ENCODE measurements around the gene SVOP.

SVOP gene

DNA sequence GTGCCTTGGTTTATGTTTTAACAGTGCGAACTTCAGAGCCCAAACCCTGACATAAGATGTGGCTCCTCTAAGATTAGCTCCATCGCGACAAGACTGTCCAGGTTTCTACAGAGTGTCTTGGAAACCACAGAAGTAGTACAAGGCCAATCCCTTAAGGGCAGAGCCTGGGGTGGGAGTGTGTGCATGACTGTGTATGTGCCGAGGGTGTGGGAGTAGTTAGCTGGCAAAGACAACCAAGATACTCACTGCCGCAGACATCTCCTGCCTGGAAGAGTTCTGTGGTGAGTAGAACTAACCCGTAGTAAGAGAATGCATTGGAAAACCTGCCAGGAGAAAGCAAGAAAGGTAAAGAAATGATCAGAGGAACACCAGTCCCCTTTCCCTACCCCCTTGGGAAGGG is 86.9 kb downstream of the SVOP start:
- no peaks in the 10 kb centered on the region for H3K4me1 ChIP-seq (ENCODE audit: control insufficient read depth in 1 of 2, insufficient read depth in 1 of 2, low read depth in 1 of 2, low read length in 1 of 2)
- no peak for TF ChIP-seq CTCF (IDR thresholded peaks at IDR 0.05)
- H3K36me3 ChIP-seq = no peaks in the 10 kb centered on the region
- H3K9me3 ChIP-seq = no peaks in the 10 kb centered on the region
- no peak overlapping the region for H3K27ac ChIP-seq
- no peaks in the 10 kb centered on the region for H3K27me3 ChIP-seq
- no peak overlapping the region for H3K4me3 ChIP-seq (ENCODE audit: low read depth in 1 of 2, low read length in 1 of 2)

DNA sequence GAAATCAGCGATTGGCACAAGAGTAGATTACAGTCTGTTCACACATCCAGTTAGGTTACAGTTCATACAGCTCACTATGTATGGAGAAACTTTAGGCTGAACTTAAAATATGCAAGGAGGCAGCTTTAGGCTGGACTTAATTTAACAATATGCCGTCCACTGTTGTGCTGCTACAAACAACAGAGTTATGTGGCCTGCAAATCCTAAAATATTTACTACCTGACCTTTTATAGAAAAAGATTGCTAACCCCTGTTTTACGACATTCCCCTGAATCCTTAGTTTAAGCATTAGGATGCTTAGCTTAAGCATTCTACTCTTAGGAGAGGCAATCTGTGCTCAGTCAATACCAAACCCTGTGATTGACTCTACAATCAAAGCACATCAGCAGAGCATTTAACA is 90.1 kb downstream of the SVOP start:
- H3K27me3 ChIP-seq = no peaks in the 10 kb centered on the region
- H3K36me3 ChIP-seq = no peaks in the 10 kb centered on the region
- H3K4me1 ChIP-seq (ENCODE audit: control insufficient read depth in 1 of 2, insufficient read depth in 1 of 2, low read depth in 1 of 2, low read length in 1 of 2) = no peaks in the 10 kb centered on the region
- TF ChIP-seq CTCF (IDR thresholded peaks at IDR 0.05) = no peak
- no peak overlapping the region for H3K4me3 ChIP-seq (ENCODE audit: low read depth in 1 of 2, low read length in 1 of 2)
- no peak overlapping the region for H3K27ac ChIP-seq
- no peaks in the 10 kb centered on the region for H3K9me3 ChIP-seq

GRCh38 chr12:108930155-108930554 is 90.7 kb downstream of the SVOP start:
- H3K9me3 ChIP-seq = no peaks in the 10 kb centered on the region
- H3K4me1 ChIP-seq (ENCODE audit: control insufficient read depth in 1 of 2, insufficient read depth in 1 of 2, low read depth in 1 of 2, low read length in 1 of 2) = no peaks in the 10 kb centered on the region
- TF ChIP-seq CTCF (IDR thresholded peaks at IDR 0.05) = no peak
- H3K4me3 ChIP-seq (ENCODE audit: low read depth in 1 of 2, low read length in 1 of 2) = no peak overlapping the region
- no peaks in the 10 kb centered on the region for H3K27me3 ChIP-seq
- no peak overlapping the region for H3K27ac ChIP-seq
- no peaks in the 10 kb centered on the region for H3K36me3 ChIP-seq

GRCh38 chr12:108928695-108929094 is 92.2 kb downstream of the SVOP start:
- no peak overlapping the region for H3K27ac ChIP-seq
- H3K36me3 ChIP-seq = no peaks in the 10 kb centered on the region
- no peaks in the 10 kb centered on the region for H3K9me3 ChIP-seq
- no peaks in the 10 kb centered on the region for H3K27me3 ChIP-seq
- H3K4me1 ChIP-seq (ENCODE audit: control insufficient read depth in 1 of 2, insufficient read depth in 1 of 2, low read depth in 1 of 2, low read length in 1 of 2) = no peaks in the 10 kb centered on the region
- H3K4me3 ChIP-seq (ENCODE audit: low read depth in 1 of 2, low read length in 1 of 2) = no peak overlapping the region
- TF ChIP-seq CTCF (IDR thresholded peaks at IDR 0.05) = no peak

GRCh38 chr12:108922918-108923317 is 98.0 kb downstream of the SVOP start:
- Histone ChIP-seq H3K4me3 (ENCODE audit: low read depth in 1 of 2, low read length in 1 of 2) (no peak overlapping the region), H3K27ac (no peak overlapping the region), H3K4me1 (ENCODE audit: control insufficient read depth in 1 of 2, insufficient read depth in 1 of 2, low read depth in 1 of 2, low read length in 1 of 2) (no peaks in the 10 kb centered on the region), H3K36me3 (no peaks in the 10 kb centered on the region), H3K9me3 (no peaks in the 10 kb centered on the region), H3K27me3 (no peaks in the 10 kb centered on the region)
- no peak for TF ChIP-seq CTCF (IDR thresholded peaks at IDR 0.05)

DNA sequence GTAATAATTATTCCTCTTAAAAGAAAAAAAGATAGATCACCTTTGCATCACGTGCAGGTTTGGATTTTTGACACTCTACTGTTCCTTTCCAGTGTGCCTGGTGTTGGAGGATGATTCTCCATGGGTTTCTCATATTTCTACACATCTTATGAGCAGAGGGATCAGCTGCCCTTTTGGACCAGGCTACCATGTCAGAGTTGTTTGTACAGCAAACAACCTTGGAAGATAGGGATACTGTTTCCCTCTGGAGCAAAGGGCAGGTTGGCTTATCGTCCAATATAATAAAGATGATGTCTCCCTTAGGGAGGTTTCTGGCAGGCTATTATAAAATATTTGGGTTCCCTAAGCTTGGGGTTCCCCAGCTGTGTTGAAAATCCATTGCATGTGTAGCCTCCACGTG is 98.9 kb downstream of the SVOP start:
- Histone ChIP-seq H3K27ac (no peak overlapping the region), H3K4me1 (ENCODE audit: control insufficient read depth in 1 of 2, insufficient read depth in 1 of 2, low read depth in 1 of 2, low read length in 1 of 2) (no peaks in the 10 kb centered on the region), H3K36me3 (no peaks in the 10 kb centered on the region), H3K27me3 (no peaks in the 10 kb centered on the region), H3K9me3 (no peaks in the 10 kb centered on the region), H3K4me3 (ENCODE audit: low read depth in 1 of 2, low read length in 1 of 2) (no peak overlapping the region)
- TF ChIP-seq CTCF (IDR thresholded peaks at IDR 0.05) = no peak
